C4-2B (cell line): Measurements from ENCODE around the gene VAV3.

Experiments
- ZFX ChIP-seq: fragments of 450-650 bp; IDR thresholded peaks from 2 replicates; pipeline ENCODE4 v1.6.1; 2017
- TF ChIP-seq, protein P1 (sequence below): fragments of 450-650 bp; conservative IDR thresholded peaks from 2 replicates; pipeline ENCODE4 v1.5.1; 2017; ENCODE audit warnings: mild to moderate bottlenecking

- TF ChIP-seq, protein P1, sequence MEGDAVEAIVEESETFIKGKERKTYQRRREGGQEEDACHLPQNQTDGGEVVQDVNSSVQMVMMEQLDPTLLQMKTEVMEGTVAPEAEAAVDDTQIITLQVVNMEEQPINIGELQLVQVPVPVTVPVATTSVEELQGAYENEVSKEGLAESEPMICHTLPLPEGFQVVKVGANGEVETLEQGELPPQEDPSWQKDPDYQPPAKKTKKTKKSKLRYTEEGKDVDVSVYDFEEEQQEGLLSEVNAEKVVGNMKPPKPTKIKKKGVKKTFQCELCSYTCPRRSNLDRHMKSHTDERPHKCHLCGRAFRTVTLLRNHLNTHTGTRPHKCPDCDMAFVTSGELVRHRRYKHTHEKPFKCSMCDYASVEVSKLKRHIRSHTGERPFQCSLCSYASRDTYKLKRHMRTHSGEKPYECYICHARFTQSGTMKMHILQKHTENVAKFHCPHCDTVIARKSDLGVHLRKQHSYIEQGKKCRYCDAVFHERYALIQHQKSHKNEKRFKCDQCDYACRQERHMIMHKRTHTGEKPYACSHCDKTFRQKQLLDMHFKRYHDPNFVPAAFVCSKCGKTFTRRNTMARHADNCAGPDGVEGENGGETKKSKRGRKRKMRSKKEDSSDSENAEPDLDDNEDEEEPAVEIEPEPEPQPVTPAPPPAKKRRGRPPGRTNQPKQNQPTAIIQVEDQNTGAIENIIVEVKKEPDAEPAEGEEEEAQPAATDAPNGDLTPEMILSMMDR, result no peak
- no peak for TF ChIP-seq ZFX
Observed at GRCh38 chr1:107625405-107626029, 339.5 kb downstream of the VAV3 start.
